ELR (cell line): ENCODE data around the gene PEDS1.
A peak's percentile ranks its signal among the peaks of the same experiment; 100 is the strongest.
"Not testable (repeated sequence)": the region's sequence is repeated elsewhere in the genome, so short reads cannot be mapped to it uniquely, and the experiment has no call there.

Experiments
- DNase-seq: peaks from one replicate; pipeline ENCODE4 v3.0.0-alpha.2; 2015; ENCODE audit warnings: low read depth

The PEDS1 gene

GRCh38 chr20:50112512-50113419 is 40.8 kb downstream of the PEDS1 start, which contains the start of gene UBE2V1:
UBE2V1 (minus strand) TSS chr20:50113150; CDS start chr20:50113128, 22 bp downstream.
- DNase-seq: peak; percentile 93

DNA sequence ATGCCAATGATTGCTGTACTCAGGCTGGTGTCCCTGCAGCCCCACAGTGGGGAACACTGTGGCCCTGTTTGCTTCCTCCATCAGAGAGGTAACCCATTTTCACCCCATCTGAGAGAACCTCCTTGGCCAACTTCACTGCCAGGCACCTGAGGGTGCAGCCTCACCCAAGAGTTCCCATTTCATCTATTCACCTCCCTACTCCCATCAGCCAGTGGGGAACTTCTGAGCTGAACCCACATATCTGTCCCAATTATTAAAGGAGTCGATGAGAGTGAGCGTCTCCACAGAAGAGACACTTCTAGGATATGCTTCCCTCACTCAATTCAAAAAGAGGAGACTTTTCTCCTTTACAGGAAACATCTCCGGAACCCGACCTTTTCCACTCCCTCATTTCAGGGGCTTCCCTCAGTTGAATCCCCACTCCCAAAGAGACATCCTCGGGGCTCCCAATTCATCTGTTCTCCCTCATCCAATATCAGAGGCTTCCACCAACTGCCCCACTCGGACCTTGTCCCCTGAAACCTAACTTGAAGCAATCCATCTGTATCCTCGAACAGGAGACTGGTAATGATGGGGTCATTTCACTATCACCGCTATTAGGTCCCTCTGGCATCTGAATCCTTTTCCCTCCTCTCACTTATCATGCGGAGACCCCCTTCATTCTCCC is 41.6 kb downstream of the PEDS1 start:
- DNase-seq: peak; percentile 22

DNA sequence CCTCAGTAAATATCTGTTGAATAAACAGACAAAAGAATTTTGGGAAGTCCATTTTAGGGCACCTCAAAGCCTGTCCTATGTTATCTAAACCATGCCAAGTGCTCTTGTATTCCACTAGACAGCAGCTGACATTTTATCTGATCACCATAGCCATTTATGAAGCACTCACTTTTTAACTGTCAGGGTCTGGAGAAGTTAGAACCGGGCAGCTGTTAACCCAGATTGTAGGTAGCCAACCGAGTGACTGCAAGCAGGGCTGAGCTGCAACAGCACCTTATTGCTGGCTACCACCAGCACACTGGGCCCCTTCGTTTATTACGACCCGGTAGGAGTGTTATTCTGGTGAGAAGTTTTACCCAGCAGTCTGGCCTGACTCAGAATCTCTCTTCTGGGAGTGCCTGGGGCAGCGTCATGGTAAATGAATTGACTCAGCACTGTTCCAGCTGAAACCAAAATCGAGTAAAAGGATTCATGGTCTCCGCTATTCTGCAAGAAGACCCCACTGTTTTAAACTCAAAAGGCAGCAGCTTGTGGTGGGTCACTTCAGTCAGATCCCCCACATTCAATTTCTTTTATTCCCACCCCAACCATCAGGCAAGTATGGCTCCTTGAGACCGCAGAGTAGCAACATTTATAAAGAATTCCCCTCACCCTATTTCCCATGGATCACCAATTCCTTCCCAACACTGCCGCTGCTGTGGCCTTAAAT is 42.2 kb downstream of the PEDS1 start:
- DNase-seq: peak; percentile 92

GRCh38 chr20:50110141-50111047 is 43.1 kb downstream of the PEDS1 start:
- DNase-seq: peak; percentile 60

GRCh38 chr20:50108556-50109235 is 44.8 kb downstream of the PEDS1 start:
- DNase-seq: peak; percentile 66

GRCh38 chr20:50107796-50108331 is 45.7 kb downstream of the PEDS1 start:
- DNase-seq: no peak

DNA sequence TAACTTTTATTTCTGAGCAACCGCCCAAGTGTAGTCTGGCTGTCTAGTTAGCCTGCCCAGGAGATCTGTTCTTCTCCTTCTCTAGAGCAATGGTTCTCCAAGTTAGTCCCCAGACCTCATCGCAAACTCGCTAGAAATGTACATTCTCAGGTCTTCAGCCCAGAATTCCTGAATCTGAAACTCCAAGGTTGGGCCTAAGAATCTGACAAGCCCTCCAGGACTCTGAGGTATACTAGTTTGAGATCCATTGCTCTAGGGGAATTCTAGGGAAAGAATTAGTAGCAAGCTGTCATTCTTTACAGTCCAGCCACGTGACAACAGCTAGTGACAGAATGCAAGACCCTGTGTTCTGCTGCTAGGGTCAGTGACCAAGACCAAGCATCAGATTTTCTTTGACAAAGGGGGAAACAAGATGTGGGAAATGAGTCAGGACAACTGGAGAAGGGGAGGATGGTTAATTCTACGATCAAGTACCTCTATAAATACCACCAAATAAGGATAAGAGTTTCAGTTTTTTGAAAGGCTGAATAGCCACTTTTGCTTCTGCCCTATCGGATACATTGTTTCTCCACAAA is 46.4 kb downstream of the PEDS1 start:
- DNase-seq: no peak

DNA sequence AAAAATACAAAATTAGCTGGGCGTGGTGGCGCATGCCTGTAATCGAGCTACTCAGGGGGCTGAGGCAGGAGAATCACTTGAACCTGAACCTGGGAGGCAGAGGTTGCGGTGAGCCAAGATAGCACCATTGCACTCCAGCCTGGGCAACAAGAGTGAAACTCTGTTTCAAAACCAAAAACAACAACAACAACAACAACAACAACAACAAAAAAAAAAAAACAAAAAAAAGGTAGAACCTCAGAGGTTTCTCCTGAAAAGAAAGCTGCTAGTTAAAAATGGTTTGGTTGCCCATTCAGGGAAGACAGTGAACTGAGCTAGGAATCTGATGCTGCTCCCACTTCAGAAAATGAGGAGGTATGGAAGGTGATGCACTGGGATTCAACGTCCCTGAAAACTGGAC is 46.9 kb downstream of the PEDS1 start:
- not testable (repeated sequence) for DNase-seq
